22Rv1 (cell line): ENCODE measurements around the gene ALG14.

Experiments used
- ZFX ChIP-seq: fragments of 450-650 bp; IDR thresholded peaks from 2 replicates; pipeline ENCODE4 v1.6.1; 2017; ENCODE audit warnings: antibody characterized with exemption, borderline replicate concordance
- TF ChIP-seq, protein P1 (sequence below): fragments of 450-650 bp; IDR thresholded peaks from 2 replicates; pipeline ENCODE4 v1.5.1; 2017; ENCODE audit warnings: mild to moderate bottlenecking

DNA sequence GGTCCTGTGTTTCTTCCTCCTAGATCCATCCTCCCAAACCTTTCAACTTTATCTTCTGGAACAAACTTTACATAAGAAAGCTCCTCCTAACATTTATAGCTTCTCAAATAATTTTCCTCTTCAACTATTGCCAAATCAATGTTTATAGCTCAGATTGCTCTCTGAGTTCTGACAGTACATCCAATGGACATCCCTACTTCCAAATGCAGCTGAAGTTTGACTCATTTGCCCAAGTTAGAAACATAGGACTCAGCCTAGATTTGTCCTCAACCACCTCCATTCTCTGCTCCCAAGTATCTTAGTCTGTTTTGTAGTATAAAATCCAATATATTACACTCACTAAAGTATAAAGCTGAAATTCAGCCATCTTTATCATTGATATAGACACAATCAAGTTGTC is 62.6 kb downstream of the ALG14 start:
- TF ChIP-seq, protein P1, sequence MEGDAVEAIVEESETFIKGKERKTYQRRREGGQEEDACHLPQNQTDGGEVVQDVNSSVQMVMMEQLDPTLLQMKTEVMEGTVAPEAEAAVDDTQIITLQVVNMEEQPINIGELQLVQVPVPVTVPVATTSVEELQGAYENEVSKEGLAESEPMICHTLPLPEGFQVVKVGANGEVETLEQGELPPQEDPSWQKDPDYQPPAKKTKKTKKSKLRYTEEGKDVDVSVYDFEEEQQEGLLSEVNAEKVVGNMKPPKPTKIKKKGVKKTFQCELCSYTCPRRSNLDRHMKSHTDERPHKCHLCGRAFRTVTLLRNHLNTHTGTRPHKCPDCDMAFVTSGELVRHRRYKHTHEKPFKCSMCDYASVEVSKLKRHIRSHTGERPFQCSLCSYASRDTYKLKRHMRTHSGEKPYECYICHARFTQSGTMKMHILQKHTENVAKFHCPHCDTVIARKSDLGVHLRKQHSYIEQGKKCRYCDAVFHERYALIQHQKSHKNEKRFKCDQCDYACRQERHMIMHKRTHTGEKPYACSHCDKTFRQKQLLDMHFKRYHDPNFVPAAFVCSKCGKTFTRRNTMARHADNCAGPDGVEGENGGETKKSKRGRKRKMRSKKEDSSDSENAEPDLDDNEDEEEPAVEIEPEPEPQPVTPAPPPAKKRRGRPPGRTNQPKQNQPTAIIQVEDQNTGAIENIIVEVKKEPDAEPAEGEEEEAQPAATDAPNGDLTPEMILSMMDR: no peak
- no peak for TF ChIP-seq ZFX
